HepG2 (cell line): ENCODE results near the gene UBE2C. TPM values are rescaled to one million over a fixed set of nuclear protein-coding genes. Genes with fewer than 3 reads are reported as not detected.

Experiments
- ATF2 ChIP-seq: sonication (generic); formaldehyde crosslinking; IDR thresholded peaks from 2 replicates; pipeline ENCODE4 v1.4.0; 2020; ENCODE audit warnings: missing genetic modification reagents
- DRAP1 ChIP-seq: IDR thresholded peaks from 2 replicates; pipeline ENCODE4 v1.6.1; 2016; ENCODE audit warnings: missing genetic modification reagents, missing compliant biosample characterization
- FOXP1 ChIP-seq, 2 experiments: fragments of 450-650 bp in 1 of 2; IDR thresholded peaks; 2 replicates each; pipeline ENCODE4 v1.6.1; 2017 to 2018; ENCODE audit warnings: antibody characterized with exemption in 1 of 2
- GLI4 ChIP-seq: sonication (generic); formaldehyde crosslinking; IDR thresholded peaks from 2 replicates; pipeline ENCODE4 v1.5.1; 2020; ENCODE audit warnings: missing genetic modification reagents, mild to moderate bottlenecking, moderate library complexity, borderline replicate concordance
- GTF3A ChIP-seq: sonication (generic); formaldehyde crosslinking; conservative IDR thresholded peaks from 2 replicates; pipeline ENCODE4 v1.4.0; 2020; ENCODE audit warnings: mild to moderate bottlenecking, missing genetic modification reagents
- HMG20B ChIP-seq: conservative IDR thresholded peaks from 2 replicates; pipeline ENCODE4 v1.6.1; 2016; ENCODE audit warnings: missing genetic modification reagents, missing compliant biosample characterization
- MZF1 ChIP-seq: sonication (generic); formaldehyde crosslinking; IDR thresholded peaks from 2 replicates; pipeline ENCODE4 v1.8.1; 2023; ENCODE audit warnings: mild to moderate bottlenecking, missing genetic modification reagents, borderline replicate concordance
- TCF7 ChIP-seq: sonication (generic); IDR thresholded peaks from 2 replicates; pipeline ENCODE4 v1.6.1; 2016; ENCODE audit warnings: antibody characterized with exemption, low read depth
- TEAD3 ChIP-seq: optimal IDR thresholded peaks from 2 replicates; pipeline ENCODE3; 2016; ENCODE audit warnings: borderline replicate concordance
- ZIK1 ChIP-seq: sonication (generic); formaldehyde crosslinking; IDR thresholded peaks from 2 replicates; pipeline ENCODE4 v1.5.0; 2020; ENCODE audit warnings: mild to moderate bottlenecking, low read depth, missing genetic modification reagents, borderline replicate concordance
- ZNF10 ChIP-seq: sonication (generic); formaldehyde crosslinking; IDR thresholded peaks from 2 replicates; pipeline ENCODE4 v1.4.0; 2020; ENCODE audit warnings: mild to moderate bottlenecking, low read depth, missing genetic modification reagents, borderline replicate concordance
- ZNF660 ChIP-seq: sonication (generic); formaldehyde crosslinking; IDR thresholded peaks from 2 replicates; pipeline ENCODE4 v1.5.1; 2020; ENCODE audit warnings: mild to moderate bottlenecking, low read depth, missing genetic modification reagents, borderline replicate concordance
- ZNF704 ChIP-seq: sonication (generic); formaldehyde crosslinking; IDR thresholded peaks from 2 replicates; pipeline ENCODE4 v1.8.1; 2023; ENCODE audit warnings: mild to moderate bottlenecking, inconsistent platforms, moderate library complexity, missing genetic modification reagents, borderline replicate concordance
- ZNF713 ChIP-seq: sonication (generic); formaldehyde crosslinking; IDR thresholded peaks from 2 replicates; pipeline ENCODE4 v1.4.0; 2020; ENCODE audit warnings: mild to moderate bottlenecking, missing genetic modification reagents
- ZNF770 ChIP-seq: sonication (generic); formaldehyde crosslinking; IDR thresholded peaks from 2 replicates; pipeline ENCODE4 v1.5.0; 2020; ENCODE audit warnings: mild to moderate bottlenecking, missing genetic modification reagents
- ZNF773 ChIP-seq: sonication (generic); formaldehyde crosslinking; IDR thresholded peaks from 2 replicates; pipeline ENCODE4 v1.4.0; 2020; ENCODE audit warnings: missing genetic modification reagents, borderline replicate concordance
- ZNF788 ChIP-seq: sonication (generic); formaldehyde crosslinking; IDR thresholded peaks from 2 replicates; pipeline ENCODE4 v1.5.0; 2020; ENCODE audit warnings: mild to moderate bottlenecking, missing genetic modification reagents, borderline replicate concordance
- polyA plus RNA-seq, 8 experiments: library from polyadenylated mRNA; depleted of rRNA in 3 of 8; stranded (reverse) in 7 of 8; unstranded in 1 of 8; fragments of >200 nt; fragmentation: Illumina TruSeq in 4 of 8; extraction: Trizol in 4 of 8; gene quantifications; 2 replicates each; pipeline versions ENCODE4 v1.2.1 to v1.2.3, GENCODE V29; 2011 to 2016; ENCODE audit warnings: low read depth in 4 of 8, missing spikeins in 1 of 8, mixed read lengths in 1 of 8; ENCODE audit not compliant: insufficient read depth in 1 of 8
- total RNA-seq, 5 experiments: library from RNA; depleted of rRNA; stranded (reverse); fragments of >200 nt; fragmentation: Illumina TruSeq; extraction: Trizol; gene quantifications; 2 replicates each; pipeline ENCODE4 v1.2.3, GENCODE V29; 2016; ENCODE audit warnings: low read depth in 1 of 5
- TF ChIP-seq, protein P1 (sequence below): sonication (generic); formaldehyde crosslinking; conservative IDR thresholded peaks from 2 replicates; pipeline ENCODE4 v1.4.0; 2020; ENCODE audit warnings: missing genetic modification reagents

Gene UBE2C
- total and polyA plus RNA-seq, 2 of the 13 experiments (the other 11 are each of a cell fraction or from before 2014, with no cell fraction given), result 100 to 123 TPM

GRCh38 chr20:45863543-45864470 is 51.4 kb downstream of the UBE2C start (continued):
- TF ChIP-seq ZNF713 (CRISPR knock-in tag) (0 out of 2 replicates have a peak, but pooled peaks have one; percentile 41), TCF7 (peak; percentile 67), ZNF660 (CRISPR knock-in tag) (no peak), ZNF704 (CRISPR knock-in tag) (peak; percentile 16; the same call in 1 of the 2 replicates), ZNF773 (CRISPR knock-in tag) (no peak), TEAD3 (CRISPR knock-in tag) (peak; percentile 82), MZF1 (CRISPR knock-in tag) (no peak), FOXP1 (IDR thresholded peaks at IDR 0.05) (peak; percentile 79; the same call in 1 of the 2 replicates), FOXP1 (CRISPR knock-in tag; IDR thresholded peaks at IDR 0.05) (peak; percentile 94), DRAP1 (peak; percentile 77), ATF2 (CRISPR knock-in tag) (peak; percentile 79; the same call in 1 of the 2 replicates), ZNF788 (CRISPR knock-in tag) (no peak), GLI4 (CRISPR knock-in tag) (no peak), GTF3A (CRISPR knock-in tag) (no peak), HMG20B (CRISPR knock-in tag) (0 out of 2 replicates have a peak, but pooled peaks have one; percentile 50), ZNF10 (CRISPR knock-in tag) (no peak), ZNF770 (CRISPR knock-in tag) (peak; percentile 98), ZIK1 (CRISPR knock-in tag) (no peak)
- TF ChIP-seq, protein P1, sequence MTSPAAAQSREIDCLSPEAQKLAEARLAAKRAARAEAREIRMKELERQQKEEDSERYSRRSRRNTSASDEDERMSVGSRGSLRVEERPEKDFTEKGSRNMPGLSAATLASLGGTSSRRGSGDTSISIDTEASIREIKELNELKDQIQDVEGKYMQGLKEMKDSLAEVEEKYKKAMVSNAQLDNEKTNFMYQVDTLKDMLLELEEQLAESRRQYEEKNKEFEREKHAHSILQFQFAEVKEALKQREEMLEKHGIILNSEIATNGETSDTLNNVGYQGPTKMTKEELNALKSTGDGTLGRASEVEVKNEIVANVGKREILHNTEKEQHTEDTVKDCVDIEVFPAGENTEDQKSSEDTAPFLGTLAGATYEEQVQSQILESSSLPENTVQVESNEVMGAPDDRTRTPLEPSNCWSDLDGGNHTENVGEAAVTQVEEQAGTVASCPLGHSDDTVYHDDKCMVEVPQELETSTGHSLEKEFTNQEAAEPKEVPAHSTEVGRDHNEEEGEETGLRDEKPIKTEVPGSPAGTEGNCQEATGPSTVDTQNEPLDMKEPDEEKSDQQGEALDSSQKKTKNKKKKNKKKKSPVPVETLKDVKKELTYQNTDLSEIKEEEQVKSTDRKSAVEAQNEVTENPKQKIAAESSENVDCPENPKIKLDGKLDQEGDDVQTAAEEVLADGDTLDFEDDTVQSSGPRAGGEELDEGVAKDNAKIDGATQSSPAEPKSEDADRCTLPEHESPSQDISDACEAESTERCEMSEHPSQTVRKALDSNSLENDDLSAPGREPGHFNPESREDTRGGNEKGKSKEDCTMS (CRISPR knock-in tag), result no peak
